IPS-NIHi7 (cell line): ENCODE measurements around the gene OPRD1.
"Not testable (repeated sequence)": the region's sequence is repeated elsewhere in the genome, so short reads cannot be mapped to it uniquely, and the experiment has no call there.

ENCODE experiments used
- DNase-seq: peaks from one replicate; pipeline ENCODE4 v3.0.0; 2012; ENCODE audit warnings: mixed read lengths; ENCODE audit errors: extremely low spot score

Gene OPRD1

GRCh38 chr1:28801461-28801860, 10.5 kb upstream of the OPRD1 start:
- DNase-seq = no peak

GRCh38 chr1:28803051-28803450, 8.9 kb upstream of the OPRD1 start:
- DNase-seq = no peak

- DNase-seq = no peak
These were observed 8.3 kb upstream of the OPRD1 start for GRCh38 chr1:28803662-28804061.

GRCh38 chr1:28804071-28804470, 7.9 kb upstream of the OPRD1 start:
- DNase-seq = no peak

- DNase-seq = peak; percentile 36
These were observed 4.9 kb upstream of the OPRD1 start for GRCh38 chr1:28807046-28807445.

- no peak for DNase-seq
These were observed 4.0 kb upstream of the OPRD1 start for GRCh38 chr1:28807986-28808385.

GRCh38 chr1:28811369-28811765, 603 bp upstream of the OPRD1 start:
- DNase-seq = no peak

- DNase-seq = no peak
These were observed 899 bp downstream of the OPRD1 start for GRCh38 chr1:28812669-28813468.

GRCh38 chr1:28813931-28814465, 2.0 kb downstream of the OPRD1 start:
- DNase-seq = no peak

- DNase-seq = no peak
These were observed 3.7 kb downstream of the OPRD1 start for GRCh38 chr1:28815533-28816185.

GRCh38 chr1:28817133-28817532, 5.2 kb downstream of the OPRD1 start:
- no peak for DNase-seq

- DNase-seq = no peak
These were observed 7.0 kb downstream of the OPRD1 start for GRCh38 chr1:28819020-28819419.

GRCh38 chr1:28822799-28823198, 10.8 kb downstream of the OPRD1 start:
- no peak for DNase-seq

- not testable (repeated sequence) for DNase-seq
These were observed 12.1 kb downstream of the OPRD1 start for GRCh38 chr1:28824061-28824460.

- not testable (repeated sequence) for DNase-seq
These were observed 16.4 kb downstream of the OPRD1 start for GRCh38 chr1:28828227-28828858.

- no peak for DNase-seq
These were observed 18.8 kb downstream of the OPRD1 start for GRCh38 chr1:28830814-28831213.

GRCh38 chr1:28832966-28833365, 21.0 kb downstream of the OPRD1 start:
- no peak for DNase-seq

GRCh38 chr1:28833381-28833780, 21.4 kb downstream of the OPRD1 start:
- DNase-seq = no peak

GRCh38 chr1:28835237-28835650, 23.3 kb downstream of the OPRD1 start:
- no peak for DNase-seq

GRCh38 chr1:28836421-28836956, 24.5 kb downstream of the OPRD1 start:
- no peak for DNase-seq

GRCh38 chr1:28840928-28841544, 29.1 kb downstream of the OPRD1 start:
- no peak for DNase-seq
